ENCODE results near the gene C1QTNF12.
"Not testable (repeated sequence)": the region's sequence is repeated elsewhere in the genome, so short reads cannot be mapped to it uniquely, and the experiment has no call there.

C1QTNF12 gene

DNA sequence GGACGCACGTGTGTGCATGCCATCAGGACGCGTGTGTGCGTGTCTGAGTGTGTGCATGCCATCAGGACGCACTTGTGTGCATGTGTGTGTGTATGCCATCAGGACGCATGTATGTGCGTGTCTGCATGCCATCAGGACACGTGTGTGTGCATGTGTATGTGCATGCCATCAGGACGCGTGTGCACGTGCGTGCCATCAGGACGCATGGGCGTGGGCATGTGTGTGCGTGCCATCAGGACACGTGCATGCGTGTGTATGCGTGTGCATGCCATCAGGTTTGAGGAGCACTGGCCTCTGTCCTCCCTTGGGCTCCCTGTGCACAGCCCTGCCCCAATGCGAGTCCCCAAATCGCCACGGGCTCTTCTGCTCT lies 12.6 kb upstream of the C1QTNF12 start:
- DNase-seq = no peak

DNA sequence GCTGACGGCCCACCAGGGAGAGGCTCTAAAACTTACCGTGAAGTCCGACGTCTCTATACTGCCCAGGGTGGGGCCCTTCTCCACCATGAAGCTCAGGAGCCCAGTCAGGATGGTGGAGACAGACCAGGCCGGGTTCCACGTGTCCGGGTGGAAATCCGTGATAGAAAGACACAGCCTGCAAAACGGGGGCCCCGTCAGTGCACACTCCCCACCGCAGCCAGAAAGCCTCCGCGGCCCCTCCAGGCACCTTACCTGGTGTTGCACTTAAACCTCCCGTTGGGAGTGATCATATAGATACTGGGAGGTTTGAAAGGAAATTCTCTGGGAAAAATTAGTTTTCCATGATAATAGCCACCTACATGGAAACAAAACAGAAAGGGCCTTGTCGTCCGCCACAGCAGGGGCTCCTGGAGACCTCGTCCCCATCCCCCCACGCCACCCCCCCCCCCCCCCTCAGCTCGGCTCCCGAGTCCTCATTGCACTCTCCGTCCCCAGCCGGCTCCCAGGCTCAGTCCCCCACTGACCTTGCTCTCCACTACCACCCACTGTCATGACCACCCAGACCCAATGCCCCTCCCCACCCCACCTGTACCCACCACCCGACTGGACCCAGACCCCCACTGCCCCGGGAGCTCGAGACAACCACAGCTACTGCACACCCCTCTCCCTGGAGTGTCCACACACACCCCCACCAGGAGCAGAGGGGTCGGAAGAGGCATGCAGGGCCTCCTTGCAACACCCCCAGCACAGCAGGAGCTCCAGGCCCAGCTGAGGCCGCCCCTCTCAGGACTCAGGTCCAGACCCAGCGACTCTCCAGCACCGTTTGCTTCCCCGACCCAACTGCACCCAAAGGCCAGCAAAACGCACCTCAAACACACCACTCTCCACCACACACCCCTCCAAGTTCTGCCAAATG lies 10.7 kb upstream of the C1QTNF12 start:
- DNase-seq = no peak

DNA sequence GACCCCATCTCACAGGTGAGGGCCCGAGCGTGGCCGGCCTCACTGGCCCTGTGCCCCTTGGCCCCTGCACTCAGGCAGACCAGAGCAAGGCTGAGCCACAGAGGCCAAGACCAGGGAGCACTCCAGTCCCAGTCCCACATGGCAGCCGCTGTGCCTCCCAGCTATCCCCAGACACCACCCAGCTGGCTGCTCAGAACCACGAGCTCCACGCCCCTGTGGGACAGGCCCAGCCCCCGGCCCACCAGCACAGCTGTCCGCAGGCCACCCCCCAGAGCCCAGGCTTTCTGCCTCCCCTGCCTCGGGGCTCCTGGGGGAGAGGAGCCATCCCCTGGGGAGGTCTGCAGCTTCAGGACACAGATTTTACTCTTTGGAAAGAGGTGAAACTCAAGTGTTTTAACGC lies 9.1 kb upstream of the C1QTNF12 start:
- DNase-seq = no peak

DNA sequence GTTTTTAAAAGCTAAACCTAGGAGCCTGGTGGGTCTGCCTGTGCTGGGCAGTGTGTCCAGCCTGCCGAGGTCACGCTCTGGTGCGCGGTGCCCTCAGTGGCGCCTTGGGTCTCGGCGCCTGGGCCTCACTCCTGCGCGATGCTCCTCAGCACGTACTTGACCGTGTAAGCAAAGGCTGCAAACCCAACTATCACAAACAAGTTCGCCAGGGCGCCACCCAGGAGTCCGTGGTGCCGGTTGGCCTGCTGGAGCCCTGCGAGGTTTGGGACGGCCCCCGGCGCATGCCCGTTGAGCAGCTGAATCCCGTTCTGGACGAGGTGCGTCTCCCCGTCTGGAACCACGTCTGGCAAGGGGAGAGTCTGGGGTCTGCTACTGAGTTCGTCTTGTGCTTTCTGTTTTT lies 8.6 kb upstream of the C1QTNF12 start:
- DNase-seq = no peak

DNA sequence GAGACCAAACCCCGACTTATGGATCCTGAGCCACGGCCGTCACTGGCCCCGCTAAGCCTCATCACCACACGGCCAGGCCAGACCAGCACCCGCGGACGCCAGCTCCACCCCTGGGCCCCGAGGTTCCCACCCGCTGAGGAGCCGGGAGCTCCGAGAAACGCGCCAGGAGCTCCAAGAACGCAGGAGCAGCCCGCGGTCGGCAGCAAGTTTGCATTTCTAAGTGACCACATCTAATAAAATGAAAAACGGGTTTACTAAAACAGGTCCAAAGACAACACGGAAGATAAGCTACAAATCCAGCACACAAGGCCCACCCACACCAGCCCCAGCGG lies 8.1 kb upstream of the C1QTNF12 start:
- no peak for DNase-seq

DNA sequence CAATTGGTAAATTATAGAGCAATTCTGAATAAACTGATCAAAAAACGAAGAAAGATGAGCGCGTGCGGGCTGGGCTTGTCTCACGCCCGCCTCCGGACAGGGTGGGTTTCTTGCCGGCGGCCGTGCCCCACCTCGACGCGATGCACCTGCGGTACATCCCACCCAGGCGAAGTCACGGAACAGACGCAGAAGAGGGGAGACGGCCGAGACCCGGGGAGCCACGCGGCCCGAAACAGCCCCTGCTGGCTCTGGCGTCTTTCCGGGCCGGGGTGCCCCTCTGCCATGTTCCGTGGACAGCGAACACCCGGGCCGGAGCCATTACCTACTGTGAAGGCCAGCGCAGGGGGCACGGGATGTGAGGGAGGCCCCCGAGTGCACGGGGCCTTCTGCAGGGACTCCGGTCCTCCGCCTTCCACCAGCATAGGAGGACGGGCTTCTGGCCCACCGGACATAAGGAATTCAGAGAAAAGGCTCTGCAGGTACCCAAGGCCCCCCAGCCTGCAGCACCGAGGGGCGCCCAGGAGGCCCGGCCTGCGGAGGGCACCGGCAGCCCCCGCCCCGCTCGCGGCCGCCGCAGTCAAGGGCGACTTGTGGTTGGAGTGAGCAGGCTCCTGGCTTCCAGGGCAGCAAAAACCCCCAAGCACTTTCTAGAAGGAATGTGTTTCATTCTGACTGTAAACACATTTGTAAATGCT lies 7.6 kb upstream of the C1QTNF12 start:
- no peak for DNase-seq

DNA sequence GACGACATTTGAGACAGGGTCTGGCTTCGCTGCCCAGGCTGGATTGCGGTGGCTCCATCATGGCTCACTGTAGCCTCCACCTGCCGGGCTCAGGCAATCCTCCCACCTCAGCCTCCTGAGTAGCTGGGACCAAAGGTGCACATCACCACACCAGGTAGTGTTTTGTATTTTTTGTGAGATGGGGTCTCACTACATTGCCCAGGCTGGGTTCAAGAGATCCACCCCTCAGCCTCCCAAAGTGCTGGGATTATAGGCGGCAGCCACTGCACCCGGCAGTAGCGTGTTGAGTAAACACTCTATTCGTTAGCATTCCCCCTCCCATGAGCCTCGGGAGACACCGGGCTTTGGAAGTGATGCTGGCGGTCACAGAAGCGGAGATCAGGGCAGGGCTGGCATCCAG lies 6.8 kb upstream of the C1QTNF12 start:
- no peak for DNase-seq

DNA sequence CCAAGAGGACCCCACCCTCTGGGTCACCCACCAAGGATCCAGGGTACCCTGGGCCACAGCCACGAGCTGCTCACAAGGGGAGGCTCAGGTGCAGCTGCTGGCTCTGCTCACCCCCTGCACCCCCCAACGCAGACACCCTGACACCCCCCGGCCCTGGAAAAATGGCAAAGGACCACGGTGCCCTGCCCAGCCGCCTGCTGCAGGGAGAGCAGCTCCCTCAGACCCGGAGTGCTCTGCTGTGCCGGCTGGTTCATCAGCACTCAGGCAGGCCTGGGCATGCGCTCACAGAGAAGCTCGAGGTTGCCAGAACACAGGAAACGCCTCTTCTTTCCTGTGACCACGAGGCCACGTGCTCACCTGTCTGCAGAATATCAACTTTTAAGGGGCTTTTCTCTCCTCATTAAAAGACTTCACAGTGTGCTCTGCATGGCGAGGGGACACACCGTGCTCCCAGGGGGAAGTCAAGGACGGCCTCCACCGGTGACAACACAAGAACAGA lies 4.3 kb upstream of the C1QTNF12 start:
- DNase-seq = no peak

DNA sequence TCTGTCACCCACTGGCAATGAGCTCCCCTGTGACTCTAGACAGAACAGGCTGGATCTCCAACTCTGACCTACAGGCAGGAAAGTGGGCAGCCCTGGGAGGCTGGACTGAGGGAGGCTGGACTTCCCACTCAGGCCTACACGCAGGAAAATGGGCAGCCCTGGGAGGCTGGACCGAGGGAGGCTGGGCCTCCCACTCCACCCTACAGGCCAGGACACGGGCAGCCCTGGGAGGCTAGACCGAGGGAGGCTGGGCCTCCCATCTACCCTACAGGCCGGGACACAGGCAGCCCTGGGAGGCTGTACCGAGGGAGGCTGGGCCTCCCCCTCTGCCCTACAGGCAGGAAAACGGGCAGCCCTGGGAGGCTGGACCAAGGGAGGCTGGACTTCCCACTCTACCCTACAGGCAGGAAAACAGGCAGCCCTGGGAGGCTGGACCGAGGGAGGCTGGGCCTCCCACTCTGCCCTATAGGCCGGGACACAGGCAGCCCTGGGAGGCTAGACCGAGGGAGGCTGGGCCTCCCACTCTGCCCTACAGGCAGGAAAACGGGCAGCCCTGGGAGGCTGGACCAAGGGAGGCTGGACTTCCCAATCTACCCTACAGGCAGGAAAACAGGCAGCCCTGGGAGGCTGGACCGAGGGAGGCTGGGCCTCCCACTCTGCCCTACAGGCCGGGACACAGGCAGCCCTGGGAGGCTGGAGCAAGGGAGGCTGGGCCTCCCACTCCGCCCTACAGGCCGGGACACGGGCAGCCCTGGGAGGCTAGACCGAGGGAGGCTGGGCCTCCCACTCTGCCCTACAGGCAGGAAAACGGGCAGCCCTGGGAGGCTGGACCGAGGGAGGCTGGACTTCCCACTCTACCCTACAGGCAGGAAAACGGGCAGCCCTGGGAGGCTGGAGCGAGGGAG lies 1.7 kb upstream of the C1QTNF12 start:
- DNase-seq = not testable (repeated sequence)

DNA sequence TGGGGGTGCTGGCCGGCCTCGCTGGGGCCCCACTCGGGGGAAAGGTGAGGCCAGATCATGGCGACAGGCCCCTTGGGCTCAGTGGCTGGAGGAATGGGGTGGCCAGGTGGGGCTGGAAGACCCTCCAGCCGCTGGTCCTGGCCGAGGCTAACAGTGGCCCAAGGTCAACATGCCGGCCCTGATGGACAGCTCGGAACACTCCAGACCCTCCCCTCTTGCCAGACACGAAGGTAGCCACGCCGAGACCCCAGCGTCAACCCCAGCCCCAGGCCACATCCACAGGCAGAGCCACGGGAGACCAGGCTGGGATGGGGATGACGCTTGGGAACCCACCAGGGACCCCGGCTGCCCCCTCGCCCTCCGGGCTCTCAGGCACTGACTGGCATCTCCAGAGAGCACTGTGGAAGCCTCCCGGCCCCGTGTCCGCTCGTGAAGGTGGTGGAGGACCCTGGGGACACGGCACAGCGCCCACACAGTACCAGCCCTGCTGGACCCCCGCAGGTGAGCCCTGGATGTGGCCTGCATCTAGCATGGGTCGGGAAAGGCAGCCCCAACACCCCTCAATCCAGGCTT lies 905 bp upstream of the C1QTNF12 start:
- no peak for DNase-seq

DNA sequence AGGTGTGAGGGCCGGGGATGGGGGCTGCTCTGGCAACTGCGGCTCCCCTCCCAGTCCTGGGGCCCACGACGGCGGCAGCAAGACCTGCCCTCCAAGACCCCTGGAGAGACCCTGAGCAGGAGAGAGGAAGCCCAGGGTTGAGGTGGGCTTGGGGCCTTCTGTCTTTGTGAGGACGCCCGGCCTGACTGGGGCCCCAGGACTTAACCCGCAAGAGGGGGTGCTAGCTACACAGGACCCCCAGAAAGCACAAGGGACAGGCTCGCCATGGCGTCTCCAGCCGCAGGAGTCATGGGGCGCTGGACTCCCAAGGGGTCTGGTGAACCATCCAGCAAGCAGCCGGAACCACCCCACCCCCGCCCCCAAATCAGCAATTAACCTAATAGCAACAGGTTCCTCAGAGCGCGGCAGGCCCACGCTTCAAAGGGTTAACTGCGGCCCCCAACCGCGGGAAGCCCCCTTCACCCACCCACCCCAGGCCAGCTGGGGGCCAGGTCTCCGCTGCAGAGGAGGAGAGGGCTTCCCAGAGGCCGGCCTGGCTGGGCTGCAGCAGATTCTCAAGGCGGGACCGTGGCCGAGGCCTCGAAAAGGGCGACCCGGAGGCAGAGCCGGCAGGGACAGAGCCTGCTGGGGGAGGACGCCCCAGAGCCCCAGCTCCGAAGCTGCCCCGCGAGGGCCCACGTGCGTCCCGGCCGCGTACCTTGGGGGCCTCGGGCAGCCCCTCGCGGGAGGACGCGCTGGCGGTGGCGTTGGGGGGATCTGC lies 525 bp downstream of the C1QTNF12 start:
- no peak for DNase-seq

DNA sequence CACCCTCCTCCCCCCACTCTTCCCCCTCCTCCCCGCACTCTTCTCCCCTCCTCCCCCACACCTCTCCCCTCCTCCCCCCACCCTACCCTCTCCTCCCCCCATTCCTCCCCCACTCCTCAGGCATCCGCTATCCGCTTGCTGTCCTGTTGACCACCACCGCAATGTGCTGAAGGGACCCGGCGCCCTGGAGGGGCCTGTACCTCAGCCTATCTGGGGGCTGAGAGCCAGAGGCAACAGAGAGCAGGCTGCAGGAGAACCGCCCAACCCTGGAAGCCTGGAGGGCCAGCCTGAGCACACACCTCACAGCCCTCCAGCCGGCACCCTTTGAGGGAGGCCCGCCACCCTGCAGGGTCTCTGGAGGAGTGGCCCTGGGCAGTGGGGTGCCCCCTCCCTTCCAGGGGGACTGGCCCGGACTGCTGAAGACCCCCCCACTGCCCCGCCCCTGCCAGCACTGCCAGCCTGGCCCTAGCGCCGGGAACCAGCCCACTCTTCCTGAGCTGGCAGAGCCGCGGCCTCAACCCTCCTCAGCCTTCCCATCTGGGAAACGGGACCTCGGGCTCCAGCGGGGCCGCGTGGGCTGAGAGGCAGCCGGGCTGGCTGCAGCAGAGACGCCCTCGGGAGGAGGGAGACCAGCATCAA lies 1.2 kb downstream of the C1QTNF12 start:
- no peak for DNase-seq

DNA sequence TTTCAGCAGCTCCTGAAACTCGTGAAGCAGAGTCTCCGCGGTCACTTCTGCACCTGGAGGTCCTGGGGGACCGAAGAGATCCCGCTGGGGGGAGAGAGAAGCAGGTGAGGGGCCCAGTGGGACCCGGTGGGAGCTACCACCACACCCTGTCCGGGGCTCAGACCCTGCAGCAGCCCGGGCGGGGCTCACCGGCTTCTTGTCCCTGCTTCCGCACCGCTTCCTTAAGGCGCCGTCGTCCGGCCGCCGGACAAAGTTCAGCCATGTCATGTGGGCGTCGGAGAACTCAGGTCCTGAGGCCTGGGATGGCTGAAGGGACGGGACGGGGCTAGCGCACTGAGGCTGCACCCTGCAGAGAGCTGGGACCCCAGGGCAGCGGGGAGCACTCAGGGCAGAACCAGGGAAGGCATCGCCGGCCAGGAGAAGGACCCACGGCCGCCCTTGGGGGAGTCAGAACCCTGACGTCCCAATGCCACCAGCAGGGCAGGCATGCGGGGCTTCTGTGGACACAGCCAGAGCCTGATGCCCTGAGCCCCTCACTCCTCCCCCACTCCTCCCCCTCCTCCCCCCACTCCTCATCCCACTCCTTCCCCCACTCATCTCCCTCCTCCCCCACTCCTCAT lies 2.2 kb downstream of the C1QTNF12 start:
- no peak for DNase-seq

DNA sequence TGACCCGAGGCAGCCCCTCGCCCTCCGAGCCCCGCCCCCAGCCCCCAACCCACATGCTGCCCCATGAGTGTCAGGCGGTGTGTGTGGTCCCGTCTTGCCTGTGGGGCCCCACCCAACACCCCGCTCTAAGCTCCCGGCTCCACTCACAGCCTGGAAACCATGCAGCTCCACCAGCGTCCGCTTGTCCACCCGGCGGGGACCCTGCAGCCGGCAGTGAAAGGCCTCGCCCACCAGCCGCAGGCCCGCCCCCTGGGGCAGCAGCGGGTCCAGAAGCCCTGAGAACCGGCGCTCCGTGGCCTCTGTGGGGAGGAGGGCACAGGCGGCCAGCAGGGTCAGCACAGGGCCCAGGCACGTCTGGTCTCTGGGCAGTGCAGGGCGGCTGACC lies 2.7 kb downstream of the C1QTNF12 start:
- no peak for DNase-seq

DNA sequence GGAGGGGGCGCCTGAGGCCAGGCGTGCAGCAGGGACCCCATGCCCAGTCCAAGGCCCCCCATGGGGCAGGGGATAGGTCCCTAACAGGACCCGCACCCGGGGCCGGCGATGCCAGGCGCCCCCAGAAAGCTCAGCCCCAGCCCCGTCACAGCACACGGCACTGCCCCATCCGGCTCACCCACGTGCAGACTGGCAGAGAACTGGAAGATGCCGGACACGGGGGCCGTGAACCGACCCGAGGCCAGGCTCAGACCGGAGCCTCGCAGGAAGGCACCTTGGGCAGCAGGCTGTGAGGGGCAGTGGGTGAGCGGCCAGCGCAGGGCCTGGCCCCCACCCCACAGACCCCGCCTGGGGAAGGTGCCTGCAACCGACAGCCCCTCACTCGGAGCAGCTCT lies 3.3 kb downstream of the C1QTNF12 start:
- no peak for DNase-seq

DNA sequence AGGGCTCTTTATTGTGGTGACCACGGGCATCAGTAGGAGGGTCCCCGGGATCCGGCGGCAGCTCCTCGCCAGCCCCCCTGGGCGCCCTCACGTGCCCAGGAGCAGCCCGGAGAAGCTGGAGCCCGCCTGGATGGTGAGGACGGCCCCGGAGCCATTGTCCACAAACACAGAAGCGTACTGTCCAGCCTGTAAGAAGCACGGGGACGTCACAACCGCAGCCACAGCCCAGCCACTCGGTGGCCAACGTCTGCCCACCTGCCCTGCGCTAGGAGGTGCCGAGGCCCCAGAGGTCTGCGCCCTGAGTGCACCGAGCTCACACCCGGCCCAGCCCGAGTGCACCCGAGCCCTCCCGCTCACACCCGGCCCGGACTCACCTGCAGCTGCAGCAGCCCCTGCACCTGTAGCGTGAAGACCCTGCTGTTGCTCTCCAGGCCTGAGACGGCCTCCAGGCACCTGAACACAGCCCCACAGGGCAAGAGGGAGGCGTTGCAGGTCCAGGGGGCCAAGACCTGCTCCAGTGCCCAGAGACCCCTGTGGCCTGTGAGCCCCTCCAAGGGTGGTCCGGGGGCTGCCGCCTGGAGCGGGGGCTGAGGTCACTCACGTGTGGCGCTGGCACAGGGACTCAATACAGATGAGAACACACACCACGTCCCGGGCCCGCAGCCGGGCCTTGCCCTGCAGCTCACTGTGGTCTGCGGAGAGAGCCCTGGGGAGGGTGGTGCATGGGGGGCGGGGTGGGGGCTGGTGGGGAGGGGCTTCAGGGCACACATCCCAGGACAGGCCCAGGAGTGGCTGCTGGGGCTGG lies 3.9 kb downstream of the C1QTNF12 start:
- no peak for DNase-seq

DNA sequence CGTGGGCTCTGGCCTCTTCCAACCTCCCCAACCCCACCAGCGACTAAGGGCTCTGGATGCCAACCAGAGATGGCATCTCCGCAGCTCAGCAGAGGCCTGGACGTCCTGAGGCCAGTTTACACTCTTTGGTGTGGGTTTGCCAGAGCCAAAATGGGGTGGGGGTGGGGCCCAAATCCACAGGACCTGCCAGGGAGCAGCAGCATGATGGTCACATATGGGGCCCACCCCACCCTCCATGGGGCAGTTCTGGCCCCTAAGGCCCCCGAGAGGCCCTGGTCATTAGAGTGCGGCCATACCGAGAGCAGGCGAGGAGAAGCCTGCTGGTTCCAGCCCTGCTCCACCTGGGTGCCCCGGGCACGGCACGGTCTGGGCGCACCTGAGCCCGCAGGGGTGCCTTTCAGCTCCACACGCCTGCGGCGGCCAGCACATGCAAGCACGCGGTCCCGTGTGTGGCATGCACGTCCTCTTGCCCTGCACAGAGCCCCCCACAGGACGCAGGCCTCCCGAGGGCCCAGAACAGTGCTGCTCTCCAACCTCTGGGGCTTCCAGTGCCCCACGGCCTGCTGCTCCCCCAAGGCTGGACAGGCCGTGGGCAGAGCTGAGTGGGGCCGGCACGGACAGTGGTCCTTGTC lies 4.8 kb downstream of the C1QTNF12 start:
- no peak for DNase-seq

DNA sequence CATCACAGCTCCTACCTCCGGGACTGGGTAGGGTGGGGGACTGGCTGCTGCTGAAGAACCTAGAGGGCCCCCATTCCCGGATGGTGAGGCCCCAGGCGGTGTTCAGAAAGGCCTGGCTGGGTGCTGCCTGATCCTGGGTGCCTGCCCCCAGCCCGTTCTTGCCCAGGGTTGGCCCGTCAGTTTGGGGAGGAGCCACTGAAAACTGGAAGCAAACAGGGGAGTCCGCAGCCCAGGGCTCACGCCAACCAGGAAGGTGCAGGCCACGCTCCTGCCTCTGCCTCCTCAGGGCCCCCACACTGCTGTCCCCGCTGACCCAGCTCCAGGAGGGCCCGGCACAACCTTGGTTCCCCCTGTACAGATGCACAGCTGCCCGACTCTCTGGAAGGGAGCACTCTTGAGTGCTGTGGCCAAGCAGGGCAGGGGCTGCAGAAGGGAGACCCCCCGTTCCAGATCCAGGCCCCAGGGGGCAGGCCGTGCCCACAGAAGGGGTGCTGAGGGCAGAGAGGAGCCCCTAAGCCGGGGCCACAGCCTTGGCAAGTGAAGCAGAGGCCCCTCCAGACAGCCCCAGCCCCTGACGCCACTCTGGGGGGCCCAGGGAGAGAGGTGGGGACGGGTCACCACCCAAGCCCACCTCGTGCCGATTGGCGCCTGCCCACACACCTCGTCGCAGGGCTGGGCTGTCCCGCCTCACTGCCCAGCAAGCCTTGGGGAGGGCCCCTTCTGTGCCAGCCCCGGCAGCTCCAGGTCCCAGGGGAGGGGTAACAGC lies 5.5 kb downstream of the C1QTNF12 start:
- DNase-seq = no peak

DNA sequence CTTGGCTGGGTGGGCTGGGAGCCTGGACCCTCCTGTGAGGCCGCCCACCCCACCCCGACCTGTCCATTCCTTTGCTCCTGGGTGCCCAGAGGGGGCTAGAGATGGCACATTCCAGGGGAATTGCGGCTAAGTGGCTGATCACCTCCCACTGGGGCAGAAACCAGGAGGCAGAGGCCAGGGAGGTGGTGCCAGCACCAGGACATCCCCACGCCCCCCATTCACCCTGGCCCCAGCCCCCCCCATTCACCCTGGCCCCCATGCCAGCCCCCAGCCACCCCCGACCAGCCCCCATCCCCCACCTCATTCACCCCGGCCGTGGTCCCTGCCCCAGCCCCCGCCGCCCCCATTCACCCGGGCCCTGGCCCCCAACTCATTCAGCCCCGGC lies 6.2 kb downstream of the C1QTNF12 start:
- no peak for DNase-seq

All from GF-D8 (cell line).